SH-SY5Y (cell line): ENCODE measurements around the gene SEMA3C.

ENCODE experiments used
- GATA2 ChIP-seq: IDR thresholded peaks from 2 replicates; pipeline ENCODE4 v1.6.1; 2011; ENCODE audit warnings: mild to moderate bottlenecking, low read depth, low read length
- GATA3 ChIP-seq: IDR thresholded peaks from 2 replicates; pipeline ENCODE4 v1.6.1; 2011; ENCODE audit warnings: low read depth, mild to moderate bottlenecking, low read length, moderate library complexity

- TF ChIP-seq GATA2 (no peak), GATA3 (no peak)
These were observed 18.0 kb downstream of the SEMA3C start for GRCh38 chr7:80900583-80901576.
